Liver (tissue), 9 donors: ENCODE measurements around the gene C14orf180. TPM values are rescaled to one million over a fixed set of nuclear protein-coding genes. Genes with fewer than 3 reads are reported as not detected.

Source experiments
- DNase-seq: peaks from one replicate; pipeline ENCODE4 v3.0.0-alpha.2; 2017; ENCODE audit warnings: low spot score
- H3K27ac ChIP-seq, 2 donors: one replicate each; pipeline ENCODE4 v1.7.0; 2013; ENCODE audit warnings: inconsistent platforms in 2 of 2, low read length in 2 of 2, control low read depth in 1 of 2, low read depth in 1 of 2, mild to moderate bottlenecking in 1 of 2
- H3K27me3 ChIP-seq, 4 donors: one replicate each; pipeline versions ENCODE4 v1.6.1 to v1.7.0; 2013; ENCODE audit warnings: low read length in 3 of 4, inconsistent platforms in 1 of 4, mild to moderate bottlenecking in 1 of 4, moderate library complexity in 1 of 4; ENCODE audit not compliant: control insufficient read depth in 4 of 4, insufficient read depth in 4 of 4
- H3K36me3 ChIP-seq, 4 donors: one replicate each; pipeline versions ENCODE4 v1.6.1 to v1.7.0; 2013; ENCODE audit warnings: low read length in 3 of 4, mild to moderate bottlenecking in 3 of 4, low read depth in 1 of 4, moderate library complexity in 1 of 4; ENCODE audit not compliant: control insufficient read depth in 4 of 4, insufficient read depth in 3 of 4
- H3K4me1 ChIP-seq, 4 donors: one replicate each; pipeline versions ENCODE4 v1.6.1 to v1.7.0; 2013; ENCODE audit warnings: low read length in 3 of 4, mild to moderate bottlenecking in 3 of 4, moderate library complexity in 1 of 4; ENCODE audit not compliant: control insufficient read depth in 4 of 4, insufficient read depth in 4 of 4
- H3K4me3 ChIP-seq, 3 donors: one replicate each; pipeline versions ENCODE4 v1.6.1 to v1.7.0; 2013; ENCODE audit warnings: low read length in 3 of 3, control low read depth in 1 of 3, low read depth in 1 of 3, mild to moderate bottlenecking in 1 of 3
- H3K9ac ChIP-seq, 2 donors: one replicate each; pipeline ENCODE4 v1.7.0; 2013; ENCODE audit warnings: low read length in 2 of 2, mild to moderate bottlenecking in 2 of 2, moderate library complexity in 2 of 2, control low read depth in 1 of 2, low read depth in 1 of 2
- H3K9me3 ChIP-seq, 4 donors: one replicate each; pipeline versions ENCODE4 v1.6.1 to v1.7.0; 2013; ENCODE audit warnings: low read length in 3 of 4; ENCODE audit not compliant: control insufficient read depth in 4 of 4
- ATF3 ChIP-seq: IDR thresholded peaks from 2 replicates; pipeline ENCODE4 v1.6.1; 2016; ENCODE audit warnings: antibody characterized with exemption
- EGR1 ChIP-seq, 2 donors: IDR thresholded peaks; 2 replicates each; pipeline ENCODE4 v1.6.1; 2016 to 2018; ENCODE audit warnings: antibody characterized with exemption in 2 of 2, low read depth in 2 of 2
- FOXA1 ChIP-seq: IDR thresholded peaks from 2 replicates; pipeline ENCODE4 v1.6.1; 2016; ENCODE audit warnings: antibody characterized with exemption
- FOXA2 ChIP-seq: IDR thresholded peaks from 2 replicates; pipeline ENCODE4 v1.6.1; 2016; ENCODE audit warnings: antibody characterized with exemption
- GABPA ChIP-seq, 2 donors: IDR thresholded peaks in 1 of 2; conservative IDR thresholded peaks in 1 of 2; 2 replicates each; pipeline ENCODE4 v1.6.1; 2016; ENCODE audit warnings: antibody characterized with exemption in 2 of 2, mild to moderate bottlenecking in 1 of 2, moderate library complexity in 1 of 2
- HNF4A ChIP-seq, 2 donors: conservative IDR thresholded peaks; 2 replicates each; pipeline ENCODE4 v1.6.1; 2016; ENCODE audit warnings: antibody characterized with exemption in 2 of 2, mild to moderate bottlenecking in 2 of 2
- HNF4G ChIP-seq: IDR thresholded peaks from 2 replicates; pipeline ENCODE4 v1.6.1; 2016; ENCODE audit warnings: antibody characterized with exemption
- JUND ChIP-seq, 2 donors: IDR thresholded peaks; 2 replicates each; pipeline ENCODE4 v1.6.1; 2016; ENCODE audit warnings: antibody characterized with exemption in 2 of 2
- NR2F2 ChIP-seq: IDR thresholded peaks from 2 replicates; pipeline ENCODE4 v1.6.1; 2016; ENCODE audit warnings: antibody characterized with exemption
- RAD21 ChIP-seq, 2 donors: IDR thresholded peaks; 2 replicates each; pipeline ENCODE4 v1.6.1; 2016; ENCODE audit warnings: antibody characterized with exemption in 2 of 2, mild to moderate bottlenecking in 2 of 2
- REST ChIP-seq: IDR thresholded peaks from 2 replicates; pipeline ENCODE4 v1.6.1; 2016; ENCODE audit warnings: antibody characterized with exemption, mild to moderate bottlenecking
- RXRA ChIP-seq, 2 donors: IDR thresholded peaks; 2 replicates each; pipeline ENCODE4 v1.6.1; 2017 to 2018; ENCODE audit warnings: antibody characterized with exemption in 2 of 2, mild to moderate bottlenecking in 1 of 2
- SP1 ChIP-seq: IDR thresholded peaks from 2 replicates; pipeline ENCODE4 v1.6.1; 2018; ENCODE audit warnings: antibody characterized with exemption, mild to moderate bottlenecking
- TAF1 ChIP-seq: conservative IDR thresholded peaks from 2 replicates; pipeline ENCODE4 v1.6.1; 2016; ENCODE audit warnings: antibody characterized with exemption, mild to moderate bottlenecking
- YY1 ChIP-seq: IDR thresholded peaks from 2 replicates; pipeline ENCODE4 v1.6.1; 2016; ENCODE audit warnings: antibody characterized with exemption, mild to moderate bottlenecking
- WGBS: extraction: QIAGEN DNeasy Blood & Tissue Kit; methylation state at CpG from one replicate; pipeline ENCODE4 v1.1.7; 2013; 5-methylcytosine and 5-hydroxymethylcytosine counted together
- polyA plus RNA-seq, 2 donors: library from polyadenylated mRNA; stranded (reverse) in 1 of 2; unstranded in 1 of 2; fragments of 200-250 nt in 1 of 2; fragments of >200 nt in 1 of 2; fragmentation: Nextera tagmentation in 1 of 2; extraction: Ambion mirVana in 1 of 2; gene quantifications; one replicate each; pipeline versions ENCODE4 v1.2.1 to v1.2.3, GENCODE V29; 2013 to 2015
- total RNA-seq, 2 donors: library from RNA; depleted of rRNA; stranded (reverse); fragments of >200 nt; gene quantifications; one replicate each; pipeline ENCODE4 v1.2.3, GENCODE V29; 2014
- TF ChIP-seq, protein P1 (sequence below): IDR thresholded peaks from 2 replicates; pipeline ENCODE4 v1.6.1; 2016; ENCODE audit warnings: antibody characterized with exemption
- TF ChIP-seq, protein P2 (sequence below): IDR thresholded peaks from 2 replicates; pipeline ENCODE4 v1.6.1; 2016; ENCODE audit warnings: antibody characterized with exemption
- TF ChIP-seq, protein P3 (sequence below): fragments of 150-350 bp; IDR thresholded peaks from 2 replicates; pipeline ENCODE4 v1.5.1; 2017; ENCODE audit warnings: improper control_type of control experiment, low read depth, low read length; ENCODE audit not compliant: missing input control
- donor health status: healthy.
- donor health status: healthy.
- donor health status: healthy.
- donor health status: healthy.
- donor health status: healthy.

Gene C14orf180
- total and polyA plus RNA-seq, 4 donors: 0.09 to 4.0 (median 2.9) TPM

- Histone ChIP-seq H3K4me3 (no peak overlapping the region), H3K27ac (no peak overlapping the region), H3K4me1 (no peaks in the 10 kb centered on the region), H3K9me3 (no peaks in the 10 kb centered on the region), H3K9ac (no peak overlapping the region), H3K36me3 (no peaks in the 10 kb centered on the region), H3K27me3 (peaks cover 0 to 10% (median 5%) of the 10 kb centered on the region in 4 donors)
- DNase-seq: no peak
- 79% methylated on average over 33 of the region's 33 CpGs for WGBS
- TF ChIP-seq ATF3 (no peak), EGR1 (IDR thresholded peaks at IDR 0.05; ENCODE audit: low read depth in 2 of 2) (no peak), RXRA (IDR thresholded peaks at IDR 0.05) (no peak), SP1 (no peak), JUND (IDR thresholded peaks at IDR 0.05) (no peak), GABPA (IDR thresholded peaks at IDR 0.05 in 1 of 2, conservative IDR thresholded peaks at IDR 0.05 in 1 of 2) (no peak), NR2F2 (no peak), REST (no peak), HNF4G (no peak), HNF4A (conservative IDR thresholded peaks at IDR 0.05) (no peak), TAF1 (no peak), FOXA1 (no peak), YY1 (no peak), RAD21 (IDR thresholded peaks at IDR 0.05) (no peak), FOXA2 (no peak)
- TF ChIP-seq, protein P1, sequence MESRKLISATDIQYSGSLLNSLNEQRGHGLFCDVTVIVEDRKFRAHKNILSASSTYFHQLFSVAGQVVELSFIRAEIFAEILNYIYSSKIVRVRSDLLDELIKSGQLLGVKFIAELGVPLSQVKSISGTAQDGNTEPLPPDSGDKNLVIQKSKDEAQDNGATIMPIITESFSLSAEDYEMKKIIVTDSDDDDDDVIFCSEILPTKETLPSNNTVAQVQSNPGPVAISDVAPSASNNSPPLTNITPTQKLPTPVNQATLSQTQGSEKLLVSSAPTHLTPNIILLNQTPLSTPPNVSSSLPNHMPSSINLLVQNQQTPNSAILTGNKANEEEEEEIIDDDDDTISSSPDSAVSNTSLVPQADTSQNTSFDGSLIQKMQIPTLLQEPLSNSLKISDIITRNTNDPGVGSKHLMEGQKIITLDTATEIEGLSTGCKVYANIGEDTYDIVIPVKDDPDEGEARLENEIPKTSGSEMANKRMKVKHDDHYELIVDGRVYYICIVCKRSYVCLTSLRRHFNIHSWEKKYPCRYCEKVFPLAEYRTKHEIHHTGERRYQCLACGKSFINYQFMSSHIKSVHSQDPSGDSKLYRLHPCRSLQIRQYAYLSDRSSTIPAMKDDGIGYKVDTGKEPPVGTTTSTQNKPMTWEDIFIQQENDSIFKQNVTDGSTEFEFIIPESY: no peak
- TF ChIP-seq, protein P2, sequence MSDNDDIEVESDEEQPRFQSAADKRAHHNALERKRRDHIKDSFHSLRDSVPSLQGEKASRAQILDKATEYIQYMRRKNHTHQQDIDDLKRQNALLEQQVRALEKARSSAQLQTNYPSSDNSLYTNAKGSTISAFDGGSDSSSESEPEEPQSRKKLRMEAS: no peak
- TF ChIP-seq, protein P3, sequence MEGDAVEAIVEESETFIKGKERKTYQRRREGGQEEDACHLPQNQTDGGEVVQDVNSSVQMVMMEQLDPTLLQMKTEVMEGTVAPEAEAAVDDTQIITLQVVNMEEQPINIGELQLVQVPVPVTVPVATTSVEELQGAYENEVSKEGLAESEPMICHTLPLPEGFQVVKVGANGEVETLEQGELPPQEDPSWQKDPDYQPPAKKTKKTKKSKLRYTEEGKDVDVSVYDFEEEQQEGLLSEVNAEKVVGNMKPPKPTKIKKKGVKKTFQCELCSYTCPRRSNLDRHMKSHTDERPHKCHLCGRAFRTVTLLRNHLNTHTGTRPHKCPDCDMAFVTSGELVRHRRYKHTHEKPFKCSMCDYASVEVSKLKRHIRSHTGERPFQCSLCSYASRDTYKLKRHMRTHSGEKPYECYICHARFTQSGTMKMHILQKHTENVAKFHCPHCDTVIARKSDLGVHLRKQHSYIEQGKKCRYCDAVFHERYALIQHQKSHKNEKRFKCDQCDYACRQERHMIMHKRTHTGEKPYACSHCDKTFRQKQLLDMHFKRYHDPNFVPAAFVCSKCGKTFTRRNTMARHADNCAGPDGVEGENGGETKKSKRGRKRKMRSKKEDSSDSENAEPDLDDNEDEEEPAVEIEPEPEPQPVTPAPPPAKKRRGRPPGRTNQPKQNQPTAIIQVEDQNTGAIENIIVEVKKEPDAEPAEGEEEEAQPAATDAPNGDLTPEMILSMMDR: no peak
Observed at GRCh38 chr14:104551851-104552737, 27.5 kb upstream of the C14orf180 start.
